IPS DF 4.7 (cell line): ENCODE results near the gene NANP.

ENCODE experiments used
- DNase-seq: peaks from one replicate; pipeline ENCODE4 v3.0.0-alpha.2; 2013; ENCODE audit warnings: low spot score; ENCODE audit errors: extremely low read depth

The NANP gene

GRCh38 chr20:25571817-25572216 is 52.0 kb downstream of the NANP start:
- DNase-seq: no peak

DNA sequence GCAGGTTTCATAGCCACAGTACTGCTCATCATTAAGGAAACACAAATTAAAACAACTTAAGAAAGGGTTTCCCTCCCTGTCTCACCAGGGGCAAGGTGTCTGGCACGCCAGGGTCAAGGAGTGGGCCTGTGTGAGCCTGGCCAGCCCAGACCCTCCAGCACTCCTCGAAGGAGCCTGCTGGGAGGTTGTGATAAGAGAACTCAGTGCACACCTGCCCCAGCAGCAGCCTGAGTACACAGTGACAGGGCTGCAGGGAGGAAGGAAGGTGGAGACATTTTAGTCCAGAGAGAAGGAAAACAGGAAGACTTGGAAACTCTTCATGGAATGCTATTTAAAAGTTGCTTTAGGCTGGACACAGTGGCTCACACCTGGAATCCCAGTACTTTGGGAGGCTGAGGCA is 52.6 kb downstream of the NANP start:
- no peak for DNase-seq

- no peak for DNase-seq
These were observed 53.7 kb downstream of the NANP start for GRCh38 chr20:25570148-25570530.

- no peak for DNase-seq
These were observed 56.5 kb downstream of the NANP start for GRCh38 chr20:25567286-25567685.

DNA sequence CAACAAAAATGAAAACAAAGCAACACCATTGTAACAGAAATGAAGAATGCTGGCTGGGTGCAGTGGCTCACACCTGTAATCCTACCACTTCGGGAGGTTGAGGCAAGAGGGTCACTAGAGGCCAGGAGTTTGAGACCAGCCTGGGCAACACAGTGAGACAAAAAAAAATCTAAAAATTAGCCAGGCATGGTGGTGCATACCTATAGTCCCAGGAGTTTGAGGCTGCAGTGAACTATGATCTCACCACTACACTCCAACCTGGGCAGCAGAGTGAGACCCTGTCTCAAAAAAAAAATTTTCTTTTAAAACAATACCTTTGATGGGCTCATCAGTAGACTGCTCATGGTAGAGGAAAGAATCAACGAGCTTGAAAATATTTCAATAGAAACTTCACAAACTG is 57.0 kb downstream of the NANP start:
- no peak for DNase-seq

- DNase-seq: no peak
These were observed 58.1 kb downstream of the NANP start for GRCh38 chr20:25565578-25566157.

DNA sequence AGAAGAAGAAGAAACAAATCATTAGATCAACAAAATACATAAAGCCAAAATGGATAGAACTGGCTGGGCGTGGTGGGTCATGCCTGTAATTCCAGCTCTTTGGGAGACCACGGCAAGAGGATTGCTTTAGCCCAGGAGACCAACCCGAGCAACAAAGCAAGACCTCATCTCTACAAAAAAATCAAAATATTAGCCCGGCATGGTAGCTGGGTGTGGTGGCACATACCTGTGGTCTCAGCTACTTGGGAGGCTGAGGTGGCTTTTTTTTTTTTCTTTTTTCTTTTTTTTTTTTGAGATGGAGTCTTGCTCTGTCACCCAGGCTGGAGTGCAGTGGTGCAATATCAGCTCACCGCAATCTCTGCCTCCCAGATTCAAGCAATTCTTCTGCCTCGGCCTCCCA is 59.9 kb downstream of the NANP start:
- DNase-seq: no peak

DNA sequence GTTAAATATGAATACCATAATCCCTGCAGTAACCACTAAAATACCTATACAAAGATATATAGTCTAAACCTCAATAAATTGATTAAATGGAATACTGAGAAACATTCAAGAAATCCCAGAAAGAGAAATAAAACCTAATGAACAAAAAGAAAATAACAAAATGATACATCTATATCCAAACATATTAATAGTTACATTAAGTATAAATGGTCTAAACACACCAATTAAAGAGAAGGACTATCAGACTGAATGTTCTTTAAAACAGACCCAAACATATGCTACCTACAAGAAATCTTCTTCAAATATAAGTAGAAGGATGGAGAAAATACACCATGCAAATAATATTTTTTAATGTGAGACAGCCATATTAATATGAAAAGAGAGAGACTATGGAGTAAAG is 60.5 kb downstream of the NANP start:
- DNase-seq: no peak
